Endothelial cell of umbilical vein (primary cell): ENCODE data around the gene SFTA2. TPM values are rescaled to one million over a fixed set of nuclear protein-coding genes. Genes with fewer than 3 reads are reported as not detected.

Source experiments
- BruUV-seq: library from RNA; stranded (reverse); fragments of 400-500 nt; replicated peaks from 2 replicates; lab custom pipeline; 2021; lab: Mats Ljungman, UMichigan
- CTCF ChIA-PET: fragments of 300-600, 350-600 bp; sonication (Branson Sonifier 250); formaldehyde crosslinking; loops from one replicate; lab custom pipeline; 2021; ENCODE audit warnings: antibody characterized with exemption, inconsistent platforms; lab: Charles Lee
- POLR2A ChIA-PET: fragments of 300-600, 350-600 bp; sonication (Branson Sonifier 250); formaldehyde crosslinking; loops from one replicate; lab custom pipeline; 2021; ENCODE audit warnings: antibody characterized with exemption, inconsistent platforms; lab: Charles Lee
- DNase-seq: peaks from one replicate; pipeline ENCODE4 v3.0.0-alpha.2; 2011; ENCODE audit warnings: low read depth, low spot score
- FAIRE-seq: peaks from 2 replicates; lab custom pipeline; 2011; peaks lifted over from hg19 to GRCh38; lab: Jason Lieb, UNC
- H2AFZ ChIP-seq: 2 replicates; pipeline ENCODE4 v1.6.0; 2012; ENCODE audit warnings: low read depth, low read length, control low read depth, inconsistent platforms
- H3K27ac ChIP-seq: 2 replicates; pipeline ENCODE4 v1.5.1; 2011; ENCODE audit warnings: low read depth, mild to moderate bottlenecking, control low read depth, low read length, moderate library complexity; ENCODE audit not compliant: insufficient read depth
- H3K27me3 ChIP-seq, 2 experiments: 2 replicates each; pipeline versions ENCODE4 v1.6.0 to v1.6.1; 2011; ENCODE audit warnings: low read length in 2 of 2, mixed read lengths in 1 of 2; ENCODE audit not compliant: control insufficient read depth in 2 of 2, insufficient read depth in 2 of 2
- H3K36me3 ChIP-seq, 2 experiments: 2 replicates in 1 of 2; 3 replicates in 1 of 2; pipeline ENCODE4 v1.5.1; 2011; ENCODE audit warnings: low read length in 2 of 2, mild to moderate bottlenecking in 1 of 2, moderate library complexity in 1 of 2; ENCODE audit not compliant: control insufficient read depth in 2 of 2, insufficient read depth in 2 of 2; ENCODE audit errors: extremely low read depth in 1 of 2
- H3K4me1 ChIP-seq: 3 replicates; pipeline ENCODE4 v1.5.1; 2011; ENCODE audit warnings: mild to moderate bottlenecking, low read length; ENCODE audit not compliant: control insufficient read depth, insufficient read depth; ENCODE audit errors: extremely low read depth
- H3K4me2 ChIP-seq: 2 replicates; pipeline ENCODE4 v1.6.1; 2011; ENCODE audit warnings: low read length, control low read depth, mixed read lengths; ENCODE audit not compliant: insufficient read depth
- H3K4me3 ChIP-seq, 3 experiments: fragments of 200-600 bp in 1 of 3; sonication (generic), shearing (Covaris generic) in 1 of 3; replicated peaks in 1 of 3; 2 replicates each; pipeline ENCODE4 v1.5.1; 2011 to 2016; ENCODE audit warnings: control low read depth in 3 of 3, low read length in 3 of 3, mild to moderate bottlenecking in 2 of 3, inconsistent platforms in 1 of 3, low read depth in 1 of 3, moderate library complexity in 1 of 3; ENCODE audit not compliant: insufficient read depth in 1 of 3
- H3K79me2 ChIP-seq: 2 replicates; pipeline ENCODE4 v1.6.0; 2012; ENCODE audit warnings: low read length, inconsistent platforms; ENCODE audit not compliant: control insufficient read depth, insufficient read depth
- H3K9ac ChIP-seq: replicated peaks from 2 replicates; pipeline ENCODE3; 2011; ENCODE audit warnings: low read length, control low read depth; ENCODE audit not compliant: insufficient read depth; ENCODE audit errors: extremely low read depth
- H3K9me1 ChIP-seq: replicated peaks from 3 replicates; pipeline ENCODE4 v1.6.0; 2011; ENCODE audit warnings: mild to moderate bottlenecking, low read length; ENCODE audit not compliant: control insufficient read depth, insufficient read depth; ENCODE audit errors: extremely low read depth
- H3K9me3 ChIP-seq: replicated peaks from 2 replicates; pipeline ENCODE4 v1.5.1; 2012; ENCODE audit warnings: low read length, inconsistent platforms; ENCODE audit not compliant: control insufficient read depth, insufficient read depth
- H4K20me1 ChIP-seq: replicated peaks from 2 replicates; pipeline ENCODE3; 2011; ENCODE audit warnings: mild to moderate bottlenecking, low read length; ENCODE audit not compliant: control insufficient read depth, insufficient read depth; ENCODE audit errors: extremely low read depth
- EZH2 ChIP-seq: IDR thresholded peaks from 2 replicates; pipeline ENCODE4 v1.6.1; 2012; ENCODE audit warnings: borderline replicate concordance, low read depth, mild to moderate bottlenecking, moderate library complexity, low read length, inconsistent platforms; ENCODE audit not compliant: severe bottlenecking
- FOS ChIP-seq: IDR thresholded peaks from 2 replicates; pipeline ENCODE4 v1.6.1; 2011; ENCODE audit warnings: mild to moderate bottlenecking, low read length, moderate library complexity, borderline replicate concordance; ENCODE audit not compliant: insufficient read depth
- GATA2 ChIP-seq: IDR thresholded peaks from 2 replicates; pipeline ENCODE4 v1.7.0; 2011; ENCODE audit warnings: low read depth, mild to moderate bottlenecking, moderate library complexity, mixed read lengths, low read length; ENCODE audit not compliant: insufficient read length, insufficient read depth
- JUN ChIP-seq: IDR thresholded peaks from 2 replicates; pipeline ENCODE4 v1.6.1; 2011; ENCODE audit warnings: borderline replicate concordance, low read depth; ENCODE audit not compliant: insufficient read length, insufficient read depth
- MYC ChIP-seq: IDR thresholded peaks from one replicate; pipeline ENCODE4 v1.6.1; 2011; ENCODE audit warnings: mild to moderate bottlenecking, low read depth, low read length
- POLR2A ChIP-seq: IDR thresholded peaks from 2 replicates; pipeline ENCODE4 v1.6.1; 2012; ENCODE audit warnings: low read depth, mild to moderate bottlenecking, control low read depth, low read length
- POLR2AphosphoS5 ChIP-seq: IDR thresholded peaks from 2 replicates; pipeline ENCODE4 v1.6.1; 2012; ENCODE audit warnings: low read depth, mild to moderate bottlenecking, control low read depth, low read length, moderate library complexity; ENCODE audit not compliant: insufficient read depth
- dilution Hi-C: fragments of 300-500 bp; cut with MboI; formaldehyde crosslinking; loops from one replicate; pipeline ENCODE4 v1.15.0; 2019; ENCODE audit warnings: low sequenced_read_pairs; ENCODE audit not compliant: extremely low pct_ligation_motif_present
- intact Hi-C: fragments of 100-400 bp; cut with micrococcal nuclease; formaldehyde crosslinking; loops from one replicate; pipeline ENCODE4 v1.10.0; 2022
- polyA plus RNA-seq, 4 experiments: library from polyadenylated mRNA; depleted of rRNA in 3 of 4; stranded (reverse) in 3 of 4; unstranded in 1 of 4; fragments of >200 nt; gene quantifications; 2 replicates each; pipeline versions ENCODE4 v1.2.1 to v1.2.3, GENCODE V29; 2011 to 2012; ENCODE audit warnings: missing spikeins in 1 of 4
- total RNA-seq: library from RNA; stranded (reverse); gene quantifications from 2 replicates; pipeline ENCODE4 v1.2.3, GENCODE V29; 2021
- TF ChIP-seq, protein P1 (sequence below), 2 donors: IDR thresholded peaks; 1 replicate in 1 of 2; 2 replicates in 1 of 2; pipeline ENCODE4 v1.5.1; 2011; ENCODE audit warnings: low read length in 2 of 2, mild to moderate bottlenecking in 2 of 2, moderate library complexity in 2 of 2, control low read depth in 1 of 2, inconsistent platforms in 1 of 2, low read depth in 1 of 2; ENCODE audit not compliant: insufficient read depth in 1 of 2; ENCODE audit errors: extremely low read depth in 1 of 2
- TF ChIP-seq, protein P2 (sequence below): IDR thresholded peaks from 2 replicates; pipeline ENCODE4 v1.6.1; 2011; ENCODE audit not compliant: insufficient read depth, insufficient read length

Gene SFTA2
- total and polyA plus RNA-seq, 2 donors (not counting 3 experiments of a cell fraction or from before 2014, with no cell fraction given) = not detected

DNA sequence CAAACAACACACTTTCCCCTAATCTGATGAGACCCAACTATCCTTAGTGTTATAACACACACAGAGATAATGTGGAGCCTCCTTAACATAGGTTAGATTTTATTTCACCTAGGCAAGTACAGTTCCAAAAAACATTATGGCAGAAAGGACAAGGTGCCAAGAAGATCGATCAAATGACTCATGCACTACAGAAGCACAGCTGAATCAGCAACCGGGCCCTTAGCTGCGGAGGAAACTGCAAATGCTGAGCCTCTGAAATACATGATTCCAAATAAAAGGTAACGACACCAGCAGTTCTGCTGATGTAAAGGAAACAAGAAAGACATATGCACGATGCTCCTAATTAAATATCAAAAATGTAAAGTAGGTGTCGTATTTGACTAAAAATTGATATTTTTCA lies 31.7 kb upstream of the SFTA2 start:
- Histone ChIP-seq H3K27ac (no peak overlapping the region), H3K4me3 (no peak overlapping the region), H3K36me3 (no peaks in the 10 kb centered on the region), H3K9ac (no peak overlapping the region), H3K9me3 (no peaks in the 10 kb centered on the region), H3K79me2 (no peaks in the 10 kb centered on the region), H3K4me2 (no peak overlapping the region), H3K9me1 (no peaks in the 10 kb centered on the region), H4K20me1 (no peaks in the 10 kb centered on the region), H2AFZ (no peak overlapping the region), H3K4me1 (no peaks in the 10 kb centered on the region), H3K27me3 (peaks cover 8 to 12% of the 10 kb centered on the region in 2 experiments)
- dilution Hi-C loops (no loop called here), intact Hi-C loops (no loop called here)
- DNase-seq = no peak
- POLR2A ChIA-PET = no interaction called here
- BruUV-seq = no TSS peak
- TF ChIP-seq, protein P1, sequence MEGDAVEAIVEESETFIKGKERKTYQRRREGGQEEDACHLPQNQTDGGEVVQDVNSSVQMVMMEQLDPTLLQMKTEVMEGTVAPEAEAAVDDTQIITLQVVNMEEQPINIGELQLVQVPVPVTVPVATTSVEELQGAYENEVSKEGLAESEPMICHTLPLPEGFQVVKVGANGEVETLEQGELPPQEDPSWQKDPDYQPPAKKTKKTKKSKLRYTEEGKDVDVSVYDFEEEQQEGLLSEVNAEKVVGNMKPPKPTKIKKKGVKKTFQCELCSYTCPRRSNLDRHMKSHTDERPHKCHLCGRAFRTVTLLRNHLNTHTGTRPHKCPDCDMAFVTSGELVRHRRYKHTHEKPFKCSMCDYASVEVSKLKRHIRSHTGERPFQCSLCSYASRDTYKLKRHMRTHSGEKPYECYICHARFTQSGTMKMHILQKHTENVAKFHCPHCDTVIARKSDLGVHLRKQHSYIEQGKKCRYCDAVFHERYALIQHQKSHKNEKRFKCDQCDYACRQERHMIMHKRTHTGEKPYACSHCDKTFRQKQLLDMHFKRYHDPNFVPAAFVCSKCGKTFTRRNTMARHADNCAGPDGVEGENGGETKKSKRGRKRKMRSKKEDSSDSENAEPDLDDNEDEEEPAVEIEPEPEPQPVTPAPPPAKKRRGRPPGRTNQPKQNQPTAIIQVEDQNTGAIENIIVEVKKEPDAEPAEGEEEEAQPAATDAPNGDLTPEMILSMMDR (IDR thresholded peaks at IDR 0.05; ENCODE audit: extremely low read depth in 1 of 2, insufficient read depth in 1 of 2, low read depth in 1 of 2, low read length in 2 of 2) = no peak
- TF ChIP-seq GATA2 (no peak), POLR2A (no peak), JUN (no peak), EZH2 (no peak), POLR2AphosphoS5 (no peak), MYC (no peak), FOS (no peak)
- TF ChIP-seq, protein P2, sequence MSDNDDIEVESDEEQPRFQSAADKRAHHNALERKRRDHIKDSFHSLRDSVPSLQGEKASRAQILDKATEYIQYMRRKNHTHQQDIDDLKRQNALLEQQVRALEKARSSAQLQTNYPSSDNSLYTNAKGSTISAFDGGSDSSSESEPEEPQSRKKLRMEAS = no peak
- CTCF ChIA-PET = interaction anchor here (0.7 kb wide), 1 partner anchor 179 kb away, joined by 3 read pairs; no protein-coding TSS in a partner anchor
- FAIRE-seq = no peak
